Pons (tissue), 1 donor: ENCODE results near the gene BCL3.
"Not testable (repeated sequence)": the region's sequence is repeated elsewhere in the genome, so short reads cannot be mapped to it uniquely, and the experiment has no call there.

Source experiments
- DNase-seq: peaks from one replicate; pipeline ENCODE4 v3.0.0-alpha.2; 2016; ENCODE audit warnings: low spot score

BCL3 gene, protein sequence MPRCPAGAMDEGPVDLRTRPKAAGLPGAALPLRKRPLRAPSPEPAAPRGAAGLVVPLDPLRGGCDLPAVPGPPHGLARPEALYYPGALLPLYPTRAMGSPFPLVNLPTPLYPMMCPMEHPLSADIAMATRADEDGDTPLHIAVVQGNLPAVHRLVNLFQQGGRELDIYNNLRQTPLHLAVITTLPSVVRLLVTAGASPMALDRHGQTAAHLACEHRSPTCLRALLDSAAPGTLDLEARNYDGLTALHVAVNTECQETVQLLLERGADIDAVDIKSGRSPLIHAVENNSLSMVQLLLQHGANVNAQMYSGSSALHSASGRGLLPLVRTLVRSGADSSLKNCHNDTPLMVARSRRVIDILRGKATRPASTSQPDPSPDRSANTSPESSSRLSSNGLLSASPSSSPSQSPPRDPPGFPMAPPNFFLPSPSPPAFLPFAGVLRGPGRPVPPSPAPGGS

GRCh38 chr19:44748426-44749254 lies at the start of gene BCL3:
BCL3 (plus strand) TSS chr19:44748708; CDS start chr19:44748791, 83 bp downstream.
- DNase-seq: no peak

DNA sequence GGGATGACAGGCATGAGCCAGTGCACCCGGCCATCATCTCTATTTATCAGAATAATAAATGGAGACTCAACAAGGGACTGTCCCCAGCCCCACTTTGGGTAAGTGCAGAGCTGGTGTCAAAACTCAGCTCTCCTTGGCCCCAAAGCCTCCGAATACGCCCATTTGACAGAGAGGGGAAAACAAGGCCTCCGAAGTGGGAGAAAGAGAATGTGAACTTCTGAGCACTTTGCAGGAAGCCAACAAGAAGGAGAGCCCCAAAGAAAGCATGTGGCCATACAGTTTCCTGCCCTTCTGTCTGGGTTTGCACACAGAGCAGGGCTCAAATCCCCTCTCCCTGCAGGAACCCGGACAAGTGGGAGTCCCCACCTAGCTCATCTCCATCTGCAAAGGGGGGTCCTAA lies 48.0 kb upstream of the BCL3 start:
- no peak for DNase-seq

DNA sequence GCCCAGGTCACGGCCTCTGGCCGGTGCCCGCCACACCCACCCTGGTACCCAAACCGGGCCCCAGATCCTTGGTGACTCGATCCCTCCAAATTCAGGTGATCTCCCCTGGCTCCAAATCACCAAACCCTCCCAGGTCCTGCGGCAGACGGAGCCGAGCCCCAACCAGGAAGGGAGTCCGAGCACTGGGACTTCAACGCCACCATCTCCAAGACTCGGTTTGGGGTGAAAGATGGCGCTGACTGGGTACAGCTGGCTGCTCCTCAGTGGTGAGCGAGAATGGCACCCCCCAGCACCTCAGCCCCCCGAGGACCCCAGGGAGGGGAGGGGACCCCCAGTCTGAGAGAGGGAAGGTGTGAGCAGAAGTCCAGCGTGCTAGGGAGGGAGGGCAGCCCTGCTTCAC lies 47.3 kb upstream of the BCL3 start:
- DNase-seq: no peak

- DNase-seq: no peak
These were observed 45.8 kb upstream of the BCL3 start for GRCh38 chr19:44702551-44703176.

- DNase-seq: no peak
These were observed 45.0 kb upstream of the BCL3 start for GRCh38 chr19:44703336-44704078.

GRCh38 chr19:44704982-44705381 lies 43.5 kb upstream of the BCL3 start:
- no peak for DNase-seq

DNA sequence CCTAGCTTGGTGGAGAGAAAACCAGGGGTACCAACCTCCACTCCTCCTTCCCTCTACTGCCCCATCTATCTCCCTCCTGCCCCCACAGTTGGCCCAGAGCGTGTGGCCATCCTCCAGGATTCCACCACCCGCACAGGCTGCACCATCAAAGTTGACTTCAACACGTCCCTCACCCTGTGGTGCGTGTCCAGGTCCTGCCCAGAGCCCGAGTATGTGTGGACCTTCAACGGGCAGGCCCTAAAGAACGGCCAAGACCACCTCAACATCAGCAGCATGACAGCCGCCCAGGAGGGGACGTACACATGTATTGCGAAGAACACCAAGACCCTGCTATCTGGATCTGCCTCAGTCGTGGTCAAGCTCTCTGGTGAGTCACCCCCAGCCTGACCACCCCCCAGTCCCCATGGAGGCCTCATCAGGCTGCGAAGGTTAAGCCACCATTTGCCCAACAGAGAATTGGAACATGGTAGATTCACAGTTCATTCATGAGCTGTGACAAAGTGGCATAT lies 43.0 kb upstream of the BCL3 start:
- no peak for DNase-seq

DNA sequence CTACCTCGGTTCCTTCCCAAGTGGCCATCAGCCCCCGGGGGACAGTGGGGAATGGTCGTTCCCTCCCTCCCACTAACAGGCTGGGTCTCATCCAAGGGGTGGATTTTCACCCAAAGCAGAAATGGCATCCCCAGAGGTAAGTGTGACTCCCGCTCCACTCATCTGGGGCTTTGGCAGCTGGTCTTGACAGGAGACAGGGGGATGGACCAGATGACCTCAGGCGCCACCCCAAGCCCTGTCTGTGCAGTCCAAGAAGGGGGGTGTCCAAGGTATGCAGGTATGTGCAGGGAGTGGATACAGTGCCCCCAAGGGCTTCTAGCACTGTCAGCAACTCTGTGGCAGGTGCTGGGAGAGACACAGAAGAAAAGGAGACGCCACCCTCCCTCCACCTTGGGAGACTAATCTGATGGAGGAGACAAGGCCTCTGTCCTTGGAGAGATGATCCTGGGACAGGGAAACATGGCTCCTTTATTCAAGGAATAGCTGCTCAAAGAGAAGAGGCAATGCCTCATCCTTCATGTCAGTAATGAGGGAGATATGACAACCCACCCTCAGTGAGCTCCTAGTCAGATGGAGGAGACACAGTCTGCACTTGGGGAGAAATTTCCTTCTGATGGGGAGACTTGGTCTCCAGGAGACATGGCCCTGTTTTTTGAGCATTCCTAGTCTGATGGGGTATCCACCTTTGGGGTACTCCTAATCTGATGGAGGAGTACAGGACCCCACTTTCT lies 41.8 kb upstream of the BCL3 start:
- DNase-seq: no peak

- DNase-seq: no peak
These were observed 40.7 kb upstream of the BCL3 start for GRCh38 chr19:44707794-44708193.

DNA sequence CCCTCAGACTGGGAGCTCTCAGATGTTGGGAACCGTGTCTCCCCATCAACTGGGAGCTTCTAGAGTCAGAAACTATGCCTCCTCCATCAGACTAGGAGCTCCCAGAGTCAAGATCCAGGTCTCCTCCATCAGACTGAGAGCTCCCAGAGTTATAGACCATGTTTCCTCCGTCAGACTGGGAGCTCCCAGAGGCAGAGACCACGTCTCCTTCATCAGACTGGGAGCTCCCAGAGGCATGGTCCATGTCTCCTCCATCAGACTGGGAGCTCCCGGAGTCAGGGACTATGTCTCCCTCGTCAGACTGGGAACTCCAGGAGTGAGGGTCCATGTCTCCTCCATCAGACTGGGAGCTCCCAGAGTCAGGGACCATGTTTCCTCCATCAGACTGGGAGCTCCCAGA lies 39.6 kb upstream of the BCL3 start:
- no peak for DNase-seq

- DNase-seq: not testable (repeated sequence)
These were observed 38.9 kb upstream of the BCL3 start for GRCh38 chr19:44709434-44710266.

GRCh38 chr19:44710483-44710882 lies 38.0 kb upstream of the BCL3 start:
- DNase-seq: no peak

GRCh38 chr19:44712864-44713515 lies 35.5 kb upstream of the BCL3 start:
- DNase-seq: no peak

- DNase-seq: no peak
These were observed 33.8 kb upstream of the BCL3 start for GRCh38 chr19:44714597-44715169.

- DNase-seq: no peak
These were observed 30.9 kb upstream of the BCL3 start for GRCh38 chr19:44717603-44718002.

GRCh38 chr19:44718441-44719261 lies 29.9 kb upstream of the BCL3 start:
- peak; percentile 55 for DNase-seq

DNA sequence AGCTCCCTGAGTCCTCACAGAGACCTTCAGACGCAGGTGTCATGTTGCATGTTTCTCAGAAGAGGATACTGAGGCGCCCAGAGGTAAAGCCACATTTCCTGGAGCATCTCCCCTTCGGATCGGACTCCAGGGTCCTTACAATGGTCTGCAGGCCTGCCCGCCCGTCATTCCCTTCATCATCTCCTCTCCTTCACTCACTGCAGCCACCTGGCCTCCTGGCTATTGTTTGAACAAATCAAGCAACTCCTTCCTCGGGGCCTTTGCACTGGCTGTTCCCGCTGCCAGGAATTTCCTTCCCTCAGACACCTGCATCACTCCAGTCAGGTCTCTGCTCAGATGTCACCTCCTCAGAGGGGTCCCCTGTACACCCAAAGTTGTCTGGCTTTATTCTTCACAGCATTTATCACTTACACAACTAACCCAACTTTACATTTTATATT lies 29.2 kb upstream of the BCL3 start:
- no peak for DNase-seq

DNA sequence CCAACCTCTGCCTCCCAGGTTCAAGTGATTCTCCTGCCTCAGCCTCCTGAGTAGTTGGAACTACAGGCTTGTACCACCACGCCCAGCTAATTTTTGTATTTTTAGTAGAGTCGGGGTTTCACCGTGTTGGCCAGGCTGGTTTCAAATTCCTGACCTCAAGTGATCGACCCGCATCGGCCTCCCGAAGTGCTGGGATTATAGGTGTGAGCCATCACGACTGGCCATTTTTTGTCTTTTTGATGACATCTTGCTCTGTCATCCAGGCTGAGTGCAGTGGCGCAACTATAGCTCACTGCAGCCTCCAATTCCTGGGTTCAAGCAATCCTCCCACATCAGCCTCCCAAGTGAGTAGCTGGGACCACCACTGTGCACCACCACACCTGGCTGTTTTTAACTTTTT lies 28.1 kb upstream of the BCL3 start:
- DNase-seq: not testable (repeated sequence)
